Heart right ventricle (tissue), 16 donors: Measurements from ENCODE around the gene ANXA4. TPM values are rescaled to one million over a fixed set of nuclear protein-coding genes. Genes with fewer than 3 reads are reported as not detected.

Source experiments
- ATAC-seq, 8 donors: fragments of 200-7000 bp; cut with Tn5 transposase; one replicate each; pipeline ENCODE4 v1.9.1; 2020; ENCODE audit warnings: mild to moderate bottlenecking in 8 of 8, moderate library complexity in 8 of 8, moderate number of reproducible peaks in 1 of 8
- DNase-seq, 2 donors: peaks; one replicate each; pipeline ENCODE4 v3.0.0-alpha.2; 2020
- H3K27ac ChIP-seq, 10 donors: fragments of 200-600 bp; sonication (generic) in 2 of 10; one replicate each; pipeline versions ENCODE4 v1.5.0 to v1.8.0; 2020 to 2022; ENCODE audit warnings: mild to moderate bottlenecking in 3 of 10
- H3K27me3 ChIP-seq, 7 donors: fragments of 200-600 bp; one replicate each; pipeline ENCODE4 v1.8.0; 2021 to 2022; ENCODE audit warnings: mild to moderate bottlenecking in 2 of 7
- H3K36me3 ChIP-seq, 9 donors: fragments of 200-600 bp; sonication (generic) in 1 of 9; one replicate each; pipeline versions ENCODE4 v1.5.0 to v1.8.0; 2020 to 2022; ENCODE audit warnings: mild to moderate bottlenecking in 2 of 9
- H3K4me1 ChIP-seq, 9 donors: fragments of 200-600 bp; sonication (generic) in 1 of 9; one replicate each; pipeline versions ENCODE4 v1.5.0 to v1.8.0; 2020 to 2022; ENCODE audit warnings: mild to moderate bottlenecking in 4 of 9
- H3K4me3 ChIP-seq, 10 donors: fragments of 200-600 bp; sonication (generic) in 2 of 10; one replicate each; pipeline versions ENCODE4 v1.5.0 to v1.8.0; 2020 to 2022; ENCODE audit warnings: mild to moderate bottlenecking in 7 of 10, moderate library complexity in 2 of 10
- H3K9me3 ChIP-seq, 11 donors: fragments of 200-600 bp in 10 of 11; sonication (generic) in 2 of 11; one replicate each; pipeline versions ENCODE4 v1.5.0 to v1.8.0; 2013 to 2022; ENCODE audit warnings: mild to moderate bottlenecking in 2 of 11, control low read depth in 1 of 11, moderate library complexity in 1 of 11
- WGBS, 2 donors: extraction: QIAGEN DNeasy Blood & Tissue Kit; methylation state at CpG; one replicate each; pipeline ENCODE4 v1.1.7; 2013; ENCODE audit warnings: inconsistent platforms in 1 of 2; 5-methylcytosine and 5-hydroxymethylcytosine counted together
- intact Hi-C, 10 donors: fragments of 100-400 bp; cut with DNase I; formaldehyde crosslinking; loops; one replicate each; pipeline versions ENCODE4 v1.11.1 to v1.14.2; 2022
- polyA plus RNA-seq, 2 donors: library from polyadenylated mRNA; stranded (reverse); fragments of 200-250 nt; gene quantifications; one replicate each; pipeline ENCODE4 v1.2.3, GENCODE V29; 2013
- total RNA-seq, 10 donors: library from RNA; stranded (reverse); fragmentation: NEBNext Ultra II Directional in 3 of 10; extraction: Animal tissue kit (Norgen Biotek cat#: 25700) in 3 of 10; gene quantifications; one replicate each; pipeline versions ENCODE4 v1.2.1 to v1.2.4, GENCODE V29; 2021 to 2023
- TF ChIP-seq, protein P1 (sequence below), 9 donors: fragments of 200-600 bp; sonication (generic) in 2 of 9; IDR thresholded peaks; one replicate each; pipeline versions ENCODE4 v1.5.0 to v1.8.0; 2021 to 2022; ENCODE audit warnings: antibody characterized with exemption in 9 of 9, mild to moderate bottlenecking in 5 of 9, moderate library complexity in 1 of 9
- donor health status: Arrhythmogenic right ventricular cardiomyopathy.
- donor health status: ischemic (EF 13 %, LVEDD 7.1; RV severe dilation, severe dysfunction).
- donor health status: healthy with polysubstance abuse.
- donor health status: DM: no; HTN: yes; CAD: no.
- donor health status: DM: no; HTN: no; CAD: no.
- donor health status: ischemic (EF 25% LVEDD 6.9; RV normal size, moderate dysfunction).
- donor health status: ischemic (EF 25% LVEDD 5.7; RV mildly dilated, moderate dysfunction).
- donor health status: healthy.
- donor health status: DM: yes; HTN: yes; CAD: no.
- donor health status: Ischemic cardiomyopathy.
- donor health status: ischemic (EF 35%, LVEDD 5.7; RV mildly dilated, moderate dysfunction).
- donor health status: nonischemic (EF 11% LVEDD 7.7; RV severe dilation, severe dysfunction).
- donor health status: DM: yes; HTN: yes; CAD: no.
- donor health status: PGD.
- donor health status: ischemic (EF 29% LVEDD 5.4; RV normal size, mild dysfunction).
- donor health status: nonischemic (EF 23%, LVEDD 6.1; RV moderate dilation, normal function).

The ANXA4 gene
- total and polyA plus RNA-seq, 12 donors: 12.0 to 36.7 (median 22.6) TPM

DNA sequence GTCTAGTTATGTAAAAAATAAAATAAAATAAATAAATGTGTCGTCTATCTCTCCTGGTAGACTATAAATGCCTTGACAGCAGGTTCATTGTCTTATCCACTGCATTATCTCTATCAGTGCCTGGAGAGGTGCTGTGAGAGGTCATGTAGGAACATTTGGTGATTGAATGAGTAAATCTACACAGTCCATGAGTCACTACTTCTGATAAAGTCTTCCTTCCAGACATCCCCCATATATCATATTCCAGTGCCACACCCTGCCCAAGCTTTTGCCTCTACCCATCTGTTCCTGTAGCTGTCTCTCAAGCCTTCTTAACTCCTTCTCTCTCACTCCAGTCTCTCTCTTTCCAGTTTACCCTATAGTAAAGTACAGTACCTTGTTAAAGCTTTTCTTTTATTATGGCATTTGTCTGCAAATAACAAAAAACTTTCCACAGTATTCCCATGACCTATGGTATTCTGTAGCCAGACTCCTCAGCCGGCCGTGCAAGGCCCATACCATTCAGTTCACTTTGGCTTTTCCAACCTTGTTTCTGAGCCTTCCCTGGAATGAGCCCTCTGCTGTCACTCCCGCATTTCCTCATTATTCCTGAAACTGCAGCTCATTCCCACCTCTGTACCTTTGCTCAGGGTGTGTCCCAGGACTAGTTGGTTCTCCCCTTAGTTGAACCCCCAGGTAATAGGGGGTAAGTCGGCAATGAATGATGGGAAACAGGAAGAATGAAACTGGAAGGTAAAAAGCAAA, 37.5 kb downstream of the ANXA4 start:
- TF ChIP-seq, protein P1, sequence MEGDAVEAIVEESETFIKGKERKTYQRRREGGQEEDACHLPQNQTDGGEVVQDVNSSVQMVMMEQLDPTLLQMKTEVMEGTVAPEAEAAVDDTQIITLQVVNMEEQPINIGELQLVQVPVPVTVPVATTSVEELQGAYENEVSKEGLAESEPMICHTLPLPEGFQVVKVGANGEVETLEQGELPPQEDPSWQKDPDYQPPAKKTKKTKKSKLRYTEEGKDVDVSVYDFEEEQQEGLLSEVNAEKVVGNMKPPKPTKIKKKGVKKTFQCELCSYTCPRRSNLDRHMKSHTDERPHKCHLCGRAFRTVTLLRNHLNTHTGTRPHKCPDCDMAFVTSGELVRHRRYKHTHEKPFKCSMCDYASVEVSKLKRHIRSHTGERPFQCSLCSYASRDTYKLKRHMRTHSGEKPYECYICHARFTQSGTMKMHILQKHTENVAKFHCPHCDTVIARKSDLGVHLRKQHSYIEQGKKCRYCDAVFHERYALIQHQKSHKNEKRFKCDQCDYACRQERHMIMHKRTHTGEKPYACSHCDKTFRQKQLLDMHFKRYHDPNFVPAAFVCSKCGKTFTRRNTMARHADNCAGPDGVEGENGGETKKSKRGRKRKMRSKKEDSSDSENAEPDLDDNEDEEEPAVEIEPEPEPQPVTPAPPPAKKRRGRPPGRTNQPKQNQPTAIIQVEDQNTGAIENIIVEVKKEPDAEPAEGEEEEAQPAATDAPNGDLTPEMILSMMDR (IDR thresholded peaks at IDR 0.05): no peak
- DNase-seq: no peak
- Histone ChIP-seq H3K4me3 (no peak overlapping the region), H3K36me3 (peaks cover 0 to 15% (median 0%) of the 10 kb centered on the region in 9 donors), H3K9me3 (peaks cover 0 to 12% (median 0%) of the 10 kb centered on the region in 11 donors), H3K4me1 (peaks cover 0 to 18% (median 0%) of the 10 kb centered on the region in 9 donors), H3K27ac (no peak overlapping the region), H3K27me3 (no peaks in the 10 kb centered on the region)
- no peak for ATAC-seq
- WGBS, 2 donors: 89 to 93% methylated on average over 5 of the region's 5 CpGs
- intact Hi-C loops: no loop called here

GRCh38 chr2:69780921-69781320, 39.0 kb downstream of the ANXA4 start:
- no peak for DNase-seq
- no peak overlapping the region for H3K4me3 ChIP-seq
- peak overlapping the region in 1 of 10 donors; percentile 14 for H3K27ac ChIP-seq
- 71 to 72% methylated on average over 5 of the region's 5 CpGs for WGBS, 2 donors
- no peak for ATAC-seq
- peaks cover 0 to 8% (median 0%) of the 10 kb centered on the region in 11 donors for H3K9me3 ChIP-seq
- peaks cover 0 to 15% (median 0%) of the 10 kb centered on the region in 9 donors for H3K36me3 ChIP-seq
- H3K27me3 ChIP-seq: no peaks in the 10 kb centered on the region
- H3K4me1 ChIP-seq: peaks cover 0 to 3% (median 0%) of the 10 kb centered on the region in 9 donors
- TF ChIP-seq, protein P1 (IDR thresholded peaks at IDR 0.05): no peak
- intact Hi-C loops: no loop called here

DNA sequence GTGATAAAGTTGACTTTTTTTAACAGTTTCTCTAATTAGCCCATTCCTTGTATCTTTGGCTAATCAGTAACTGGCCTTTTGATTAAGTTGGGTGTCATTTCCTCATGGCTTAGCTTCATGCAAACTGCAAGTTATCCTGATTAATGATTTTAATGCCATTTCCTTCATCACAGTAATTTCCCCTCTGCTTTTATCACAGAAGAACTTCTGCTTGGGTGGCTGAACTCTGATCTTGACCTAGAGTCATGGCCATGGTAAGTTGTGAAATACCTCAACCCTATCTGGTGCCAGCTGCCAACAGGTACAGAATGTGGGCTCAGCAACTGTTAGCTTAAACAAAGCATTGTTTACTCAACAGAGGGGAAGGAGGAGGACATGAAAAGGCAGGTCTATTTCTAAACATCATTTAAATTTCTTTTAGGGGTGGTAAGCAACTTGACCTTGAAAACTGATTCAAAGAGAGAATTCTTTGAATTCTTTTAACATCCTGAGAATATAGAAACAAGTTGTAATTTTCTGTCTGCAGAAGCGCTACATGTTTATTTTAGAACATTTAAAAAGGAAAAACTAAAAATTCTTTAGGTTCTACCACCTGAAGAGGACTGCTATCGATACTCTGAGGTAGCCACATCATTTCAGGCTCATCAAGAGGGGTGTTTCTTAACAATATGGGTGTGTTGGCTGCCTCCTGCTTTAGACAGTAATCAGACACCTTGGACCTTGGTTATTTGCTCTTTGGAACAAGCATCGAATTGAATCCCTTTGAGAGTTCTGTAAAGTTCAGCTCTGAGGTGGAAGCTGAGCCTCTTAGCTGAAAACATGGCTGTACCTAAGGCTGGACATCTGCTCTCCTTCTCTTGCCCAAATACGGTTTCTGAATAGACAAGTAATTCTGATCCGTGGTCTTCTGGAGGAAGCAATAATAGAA, 39.7 kb downstream of the ANXA4 start:
- 73 to 76% methylated on average over 5 of the region's 5 CpGs for WGBS, 2 donors
- peaks cover 0 to 2% (median 0%) of the 10 kb centered on the region in 11 donors for H3K9me3 ChIP-seq
- peak in 3 of 8 donors; percentile 29 to 43 (median 33) for ATAC-seq
- peaks cover 0 to 16% (median 0%) of the 10 kb centered on the region in 9 donors for H3K36me3 ChIP-seq
- H3K4me3 ChIP-seq: no peak overlapping the region
- intact Hi-C loops: no loop called here
- no peaks in the 10 kb centered on the region for H3K27me3 ChIP-seq
- TF ChIP-seq, protein P1 (IDR thresholded peaks at IDR 0.05): no peak
- H3K27ac ChIP-seq: peak overlapping the region in 1 of 10 donors; percentile 14
- no peaks in the 10 kb centered on the region for H3K4me1 ChIP-seq
- no peak for DNase-seq

GRCh38 chr2:69784228-69784627, 42.3 kb downstream of the ANXA4 start:
- H3K27ac ChIP-seq: no peak overlapping the region
- WGBS, 2 donors: 94 to 95% methylated on average over 5 of the region's 5 CpGs
- DNase-seq (no peak), ATAC-seq (no peak)
- H3K4me1 ChIP-seq: peaks cover 0 to 4% (median under 1%) of the 10 kb centered on the region in 9 donors
- H3K36me3 ChIP-seq: peaks cover 0 to 36% (median 0%) of the 10 kb centered on the region in 9 donors
- intact Hi-C loops: no loop called here
- TF ChIP-seq, protein P1 (IDR thresholded peaks at IDR 0.05): no peak
- H3K27me3 ChIP-seq: no peaks in the 10 kb centered on the region
- H3K9me3 ChIP-seq: no peaks in the 10 kb centered on the region
- no peak overlapping the region for H3K4me3 ChIP-seq
